ENCODE results near the gene LCE3A. TPM values are rescaled to one million over a fixed set of nuclear protein-coding genes. Genes with fewer than 3 reads are reported as not detected.

The LCE3A gene
- total and polyA plus RNA-seq, 2 of the 4 experiments (the other 2 are of a cell fraction), result not detected

DNA sequence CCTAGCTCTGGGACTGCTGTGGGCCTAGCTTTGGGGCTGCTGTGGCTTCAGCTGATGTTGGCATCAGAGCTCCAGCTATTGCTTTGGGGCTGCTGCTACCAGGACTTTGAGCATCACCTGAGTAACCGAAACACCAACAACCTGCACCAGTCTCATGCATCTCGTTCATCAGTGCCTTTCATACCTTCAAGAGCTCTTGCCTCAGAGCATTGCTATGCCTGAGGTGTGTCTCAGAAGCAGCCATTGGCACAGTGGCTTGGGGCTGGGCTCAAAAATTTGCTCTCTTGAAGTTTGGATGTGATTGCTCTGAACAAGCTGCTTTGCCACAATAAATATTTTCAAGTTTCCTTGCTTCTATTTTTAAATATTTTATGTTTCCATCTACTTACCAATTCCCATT, 33.6 kb upstream of the LCE3A start:
- H4K8ac ChIP-seq (ENCODE audit: low read depth in 2 of 2, low read length in 2 of 2), result no peak overlapping the region
- H2AFZ ChIP-seq (replicated peaks; ENCODE audit: low read length, poor library complexity), result no peak overlapping the region
- TF ChIP-seq POLR2A (IDR thresholded peaks at IDR 0.05; ENCODE audit: low read depth, low read length), result no peak
- no peak for TF ChIP-seq RCOR1 (IDR thresholded peaks at IDR 0.05; ENCODE audit: insufficient replicate concordance, low read length)
- TF ChIP-seq FOS (IDR thresholded peaks at IDR 0.05; ENCODE audit: low read depth, low read length), result no peak
- TF ChIP-seq CEBPB (IDR thresholded peaks at IDR 0.05; ENCODE audit: low read depth, low read length), result no peak
- no peak for TF ChIP-seq RFX5 (IDR thresholded peaks at IDR 0.05; ENCODE audit: low read depth, low read length)
- no peak for TF ChIP-seq MXI1 (IDR thresholded peaks at IDR 0.05; ENCODE audit: borderline replicate concordance, low read depth, low read length)
- TF ChIP-seq, protein P1, sequence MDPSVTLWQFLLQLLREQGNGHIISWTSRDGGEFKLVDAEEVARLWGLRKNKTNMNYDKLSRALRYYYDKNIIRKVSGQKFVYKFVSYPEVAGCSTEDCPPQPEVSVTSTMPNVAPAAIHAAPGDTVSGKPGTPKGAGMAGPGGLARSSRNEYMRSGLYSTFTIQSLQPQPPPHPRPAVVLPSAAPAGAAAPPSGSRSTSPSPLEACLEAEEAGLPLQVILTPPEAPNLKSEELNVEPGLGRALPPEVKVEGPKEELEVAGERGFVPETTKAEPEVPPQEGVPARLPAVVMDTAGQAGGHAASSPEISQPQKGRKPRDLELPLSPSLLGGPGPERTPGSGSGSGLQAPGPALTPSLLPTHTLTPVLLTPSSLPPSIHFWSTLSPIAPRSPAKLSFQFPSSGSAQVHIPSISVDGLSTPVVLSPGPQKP (IDR thresholded peaks at IDR 0.05; ENCODE audit: borderline replicate concordance, low read depth, low read length), result no peak
- TF ChIP-seq, protein P2, sequence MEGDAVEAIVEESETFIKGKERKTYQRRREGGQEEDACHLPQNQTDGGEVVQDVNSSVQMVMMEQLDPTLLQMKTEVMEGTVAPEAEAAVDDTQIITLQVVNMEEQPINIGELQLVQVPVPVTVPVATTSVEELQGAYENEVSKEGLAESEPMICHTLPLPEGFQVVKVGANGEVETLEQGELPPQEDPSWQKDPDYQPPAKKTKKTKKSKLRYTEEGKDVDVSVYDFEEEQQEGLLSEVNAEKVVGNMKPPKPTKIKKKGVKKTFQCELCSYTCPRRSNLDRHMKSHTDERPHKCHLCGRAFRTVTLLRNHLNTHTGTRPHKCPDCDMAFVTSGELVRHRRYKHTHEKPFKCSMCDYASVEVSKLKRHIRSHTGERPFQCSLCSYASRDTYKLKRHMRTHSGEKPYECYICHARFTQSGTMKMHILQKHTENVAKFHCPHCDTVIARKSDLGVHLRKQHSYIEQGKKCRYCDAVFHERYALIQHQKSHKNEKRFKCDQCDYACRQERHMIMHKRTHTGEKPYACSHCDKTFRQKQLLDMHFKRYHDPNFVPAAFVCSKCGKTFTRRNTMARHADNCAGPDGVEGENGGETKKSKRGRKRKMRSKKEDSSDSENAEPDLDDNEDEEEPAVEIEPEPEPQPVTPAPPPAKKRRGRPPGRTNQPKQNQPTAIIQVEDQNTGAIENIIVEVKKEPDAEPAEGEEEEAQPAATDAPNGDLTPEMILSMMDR (conservative IDR thresholded peaks at IDR 0.05; ENCODE audit: low read depth, low read length), result no peak
- TF ChIP-seq, protein P3, sequence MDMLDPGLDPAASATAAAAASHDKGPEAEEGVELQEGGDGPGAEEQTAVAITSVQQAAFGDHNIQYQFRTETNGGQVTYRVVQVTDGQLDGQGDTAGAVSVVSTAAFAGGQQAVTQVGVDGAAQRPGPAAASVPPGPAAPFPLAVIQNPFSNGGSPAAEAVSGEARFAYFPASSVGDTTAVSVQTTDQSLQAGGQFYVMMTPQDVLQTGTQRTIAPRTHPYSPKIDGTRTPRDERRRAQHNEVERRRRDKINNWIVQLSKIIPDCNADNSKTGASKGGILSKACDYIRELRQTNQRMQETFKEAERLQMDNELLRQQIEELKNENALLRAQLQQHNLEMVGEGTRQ (IDR thresholded peaks at IDR 0.05; ENCODE audit: low read depth, low read length), result no peak
- TF ChIP-seq MAZ (IDR thresholded peaks at IDR 0.05; ENCODE audit: borderline replicate concordance, low read depth, low read length), result no peak
- TF ChIP-seq RAD21 (IDR thresholded peaks at IDR 0.05; ENCODE audit: low read length), result no peak
- no peak for TF ChIP-seq SMC3 (IDR thresholded peaks at IDR 0.05; ENCODE audit: low read depth, low read length)
- TF ChIP-seq CHD1 (IDR thresholded peaks at IDR 0.05; ENCODE audit: low read depth, low read length), result no peak
- no peak for TF ChIP-seq BHLHE40 (IDR thresholded peaks at IDR 0.05; ENCODE audit: low read depth, low read length)
- H3K27ac ChIP-seq (ENCODE audit: insufficient read depth, low read length), result no peak overlapping the region
- H3K4ac ChIP-seq (ENCODE audit: low read depth, low read length), result no peak overlapping the region
- H4K20me1 ChIP-seq (ENCODE audit: insufficient read depth, low read length), result no peaks in the 10 kb centered on the region
- no peak overlapping the region for H2BK120ac ChIP-seq (ENCODE audit: low read depth, low read length)
- no peak overlapping the region for H2BK15ac ChIP-seq (ENCODE audit: low read depth, low read length)
- in situ Hi-C loops (cut with MboI; ENCODE audit: low sequenced_read_pairs) (loop anchor here (25.0 kb wide), 1 partner anchor 556 kb away; the partner anchor contains the start of genes LELP1 and PRR9), dilution Hi-C loops (cut with HindIII; ENCODE audit: low sequenced_read_pairs, unreplicated experiment) (no loop called here), intact Hi-C loops (cut with micrococcal nuclease) (no loop called here)
- no peak overlapping the region for H3K4me2 ChIP-seq (ENCODE audit: low read depth, low read length)
- H3K18ac ChIP-seq (ENCODE audit: low read depth, low read length), result no peak overlapping the region
- no peak overlapping the region for H3K14ac ChIP-seq (replicated peaks; ENCODE audit: low read depth, low read length)
- H3K9me1 ChIP-seq (ENCODE audit: insufficient read depth, low read length), result no peaks in the 10 kb centered on the region
- H3K23ac ChIP-seq (ENCODE audit: low read depth, low read length), result no peak overlapping the region
- H3K4me3 ChIP-seq (ENCODE audit: insufficient read depth, low read depth, low read length), result no peak overlapping the region
- H3K9ac ChIP-seq (ENCODE audit: low read depth, low read length), result no peak overlapping the region
- no CpG with 5 or more reads among the region's 2 CpGs for WGBS, 2 experiments (ENCODE audit: extremely low coverage in 2 of 2, insufficient read length in 1 of 2)
- no peak overlapping the region for H4K91ac ChIP-seq (ENCODE audit: insufficient read depth, low read depth, low read length)
- CTCF ChIA-PET, result no interaction called here
- BruUV-seq (replicated peaks), result no TSS peak
- H2BK5ac ChIP-seq (ENCODE audit: low read depth, low read length, poor library complexity, severe bottlenecking), result no peak overlapping the region
- H3K27me3 ChIP-seq (ENCODE audit: control insufficient read depth, insufficient read depth, low read length), result no peaks in the 10 kb centered on the region; the same call in 1 of the 2 replicates
- ATAC-seq (ENCODE audit: low read depth) (no peak), DNase-seq (no peak)
- no peaks in the 10 kb centered on the region for H3K36me3 ChIP-seq (ENCODE audit: control insufficient read depth, insufficient read depth, low read length)
- H2AK9ac ChIP-seq (replicated peaks; ENCODE audit: low read depth, low read length, poor library complexity), result no peak overlapping the region
- H2AK5ac ChIP-seq (ENCODE audit: low read depth, low read length), result no peak overlapping the region
- H4K5ac ChIP-seq (ENCODE audit: low read depth, low read length), result no peak overlapping the region
- POLR2A ChIA-PET (ENCODE audit: unreplicated experiment), result no interaction called here
- H3K9me3 ChIP-seq (ENCODE audit: control insufficient read depth, insufficient read depth, low read length), result no peaks in the 10 kb centered on the region
- no peak overlapping the region for H2BK20ac ChIP-seq (ENCODE audit: low read depth, low read length)
- no peaks in the 10 kb centered on the region for H3K79me1 ChIP-seq (ENCODE audit: low read depth in 1 of 2, low read length in 2 of 2)
- no peaks in the 10 kb centered on the region for H3K4me1 ChIP-seq (ENCODE audit: control insufficient read depth, insufficient read depth, low read length)
- H3K56ac ChIP-seq (ENCODE audit: extremely low read depth, insufficient read depth, low read length), result no peak overlapping the region
